Activated CD4-positive, alpha-beta T cell treated with anti-CD3 and anti-CD28 coated beads, Interleukin-2, amount 50 U/mL, for 24 hours (primary cell): ENCODE data around the gene ADAMTS2.

Experiments
- DNase-seq, 2 donors: peaks; one replicate each; pipeline ENCODE4 v3.0.0-alpha.2; 2020; ENCODE audit warnings: low read depth in 1 of 2, low spot score in 1 of 2

Gene ADAMTS2

DNA sequence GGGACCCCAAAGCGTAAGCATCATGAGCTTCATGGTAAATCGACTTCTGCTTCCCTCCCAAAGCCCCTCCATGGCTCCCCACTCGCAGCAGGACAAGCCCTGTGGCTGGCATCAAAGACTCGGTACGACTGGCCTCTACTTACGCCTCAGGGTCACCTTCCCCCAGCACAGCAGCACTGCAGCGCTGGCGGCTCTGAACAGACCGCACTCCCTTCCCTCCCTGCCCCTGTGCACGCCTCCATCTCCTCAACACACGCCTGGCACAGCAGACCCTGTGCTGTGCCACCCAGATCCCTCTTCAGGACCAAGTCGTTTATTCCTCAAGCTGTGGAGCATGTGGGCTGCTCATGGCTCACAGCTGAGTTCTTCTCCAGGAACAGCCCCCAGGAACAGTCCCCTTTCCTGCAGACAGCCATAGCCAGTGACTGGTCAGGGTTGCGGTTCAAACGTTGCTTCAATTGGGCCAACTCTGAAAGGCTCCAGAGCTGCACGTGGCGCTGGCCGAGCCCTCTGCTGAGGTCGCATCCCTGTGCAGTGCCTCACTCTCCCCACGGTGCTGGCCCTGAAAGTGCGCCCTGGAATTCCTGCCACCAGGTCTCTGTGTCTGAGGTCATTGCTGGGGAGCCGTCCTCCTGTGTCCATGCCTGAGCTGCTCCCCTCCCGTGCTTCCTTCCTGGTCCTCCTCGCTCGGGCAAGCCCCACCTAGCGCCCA, 197.1 kb downstream of the ADAMTS2 start:
- no peak for DNase-seq

DNA sequence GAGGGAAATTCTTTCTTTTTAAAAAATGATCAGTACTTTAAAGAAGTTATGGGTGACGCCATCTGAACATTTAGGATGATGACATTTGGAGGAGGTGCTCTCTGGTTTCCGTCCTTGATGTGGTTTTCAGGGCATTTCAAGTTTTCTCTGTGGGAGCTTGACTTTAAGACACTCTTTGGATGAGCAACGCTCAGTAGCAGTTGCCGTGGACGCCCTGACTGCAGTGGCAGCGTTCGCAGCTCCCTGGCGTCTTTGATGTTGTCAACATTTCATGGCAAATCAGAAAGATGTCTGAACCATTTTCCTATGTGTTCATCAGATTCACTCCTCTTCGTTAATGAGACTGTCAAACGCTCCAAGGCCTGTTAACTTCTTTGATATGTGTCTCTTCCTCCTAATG, 199.0 kb downstream of the ADAMTS2 start:
- DNase-seq: peak in 1 of 2 donors; percentile 59

DNA sequence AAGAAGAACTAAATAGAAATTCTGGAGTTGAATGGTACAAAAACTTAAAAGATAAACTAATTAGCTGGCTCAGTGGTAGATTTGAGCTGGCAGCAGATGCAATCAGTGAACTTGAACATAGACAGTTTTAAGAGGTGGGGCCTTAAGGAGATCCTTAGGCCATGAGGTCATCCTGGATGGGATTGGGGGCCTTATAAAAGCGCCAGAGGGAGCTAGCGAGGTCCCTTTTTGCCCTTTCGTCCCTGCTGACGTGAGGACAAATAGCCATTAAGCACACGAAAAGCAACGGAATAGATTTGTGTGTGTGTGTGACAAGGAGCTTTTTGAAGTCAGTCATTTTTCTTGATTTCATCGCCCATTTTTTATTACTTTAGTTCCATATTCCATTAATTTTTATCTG, 201.8 kb downstream of the ADAMTS2 start:
- DNase-seq: no peak

- peak in 1 of 2 donors; percentile 51 for DNase-seq
Observed at GRCh38 chr5:179142434-179143198, 202.6 kb downstream of the ADAMTS2 start.

DNA sequence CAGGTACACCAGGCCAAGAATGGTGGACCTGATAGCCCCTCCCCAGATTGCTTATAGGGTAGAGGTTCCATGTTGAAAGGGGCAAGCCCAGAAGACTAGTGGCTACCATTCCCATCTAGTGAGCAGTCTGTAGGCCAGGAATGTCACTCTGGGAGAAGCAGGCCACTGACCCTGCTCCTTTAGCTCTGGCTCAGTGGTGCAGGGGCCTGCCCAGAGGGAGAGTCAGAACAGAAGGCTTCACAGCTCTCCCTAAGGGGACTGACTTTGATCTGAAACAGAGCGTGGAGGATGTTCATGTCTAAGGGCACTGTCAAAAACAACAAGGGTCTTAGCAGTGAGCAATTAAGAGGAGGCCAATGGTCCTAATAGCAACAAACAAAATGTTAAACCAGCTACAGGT, 203.4 kb downstream of the ADAMTS2 start:
- DNase-seq: no peak

- no peak for DNase-seq
Observed at GRCh38 chr5:179140293-179140692, 205.0 kb downstream of the ADAMTS2 start.

GRCh38 chr5:179139936-179140235, 205.4 kb downstream of the ADAMTS2 start:
- no peak for DNase-seq

DNA sequence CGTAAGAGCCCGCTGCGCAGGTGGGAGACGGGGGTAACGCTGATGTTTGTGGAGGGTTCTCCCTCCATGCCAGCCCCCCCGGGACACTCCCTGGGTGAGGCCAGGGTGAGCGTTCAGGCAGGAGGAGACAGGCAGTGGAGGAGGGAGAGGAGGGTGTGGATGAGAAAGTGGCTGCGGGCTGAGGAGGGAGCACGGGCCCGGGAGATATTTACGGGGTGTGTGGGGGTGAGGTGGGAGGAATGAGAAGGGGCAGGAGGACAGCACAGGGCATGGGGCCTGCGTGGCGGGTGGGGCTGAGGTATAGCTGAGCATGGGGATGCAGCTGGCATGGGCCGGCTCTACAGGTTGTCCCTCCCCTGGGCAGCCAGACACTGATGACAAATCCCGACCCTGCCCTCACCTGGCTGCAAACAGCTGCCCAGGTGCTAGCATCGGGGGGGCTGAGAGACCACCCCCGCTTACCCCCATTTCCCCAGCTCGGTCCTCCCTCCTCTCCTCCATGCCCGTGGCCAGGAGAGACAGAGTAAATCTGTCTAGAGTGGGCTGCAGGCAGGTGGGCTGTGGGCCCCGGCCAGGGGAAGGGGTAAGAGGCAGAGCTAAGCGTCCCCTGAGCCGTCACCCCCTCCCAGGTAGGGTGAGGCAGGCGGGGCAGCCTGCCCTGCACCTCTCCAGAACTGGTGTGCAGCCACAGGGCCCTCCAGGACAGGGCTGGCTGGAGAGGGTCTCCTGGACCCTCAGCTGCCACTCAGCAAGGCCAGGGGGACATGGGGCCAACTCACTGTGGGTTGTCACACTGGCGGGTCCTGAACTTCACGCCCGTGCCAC, 205.9 kb downstream of the ADAMTS2 start:
- DNase-seq: no peak

DNA sequence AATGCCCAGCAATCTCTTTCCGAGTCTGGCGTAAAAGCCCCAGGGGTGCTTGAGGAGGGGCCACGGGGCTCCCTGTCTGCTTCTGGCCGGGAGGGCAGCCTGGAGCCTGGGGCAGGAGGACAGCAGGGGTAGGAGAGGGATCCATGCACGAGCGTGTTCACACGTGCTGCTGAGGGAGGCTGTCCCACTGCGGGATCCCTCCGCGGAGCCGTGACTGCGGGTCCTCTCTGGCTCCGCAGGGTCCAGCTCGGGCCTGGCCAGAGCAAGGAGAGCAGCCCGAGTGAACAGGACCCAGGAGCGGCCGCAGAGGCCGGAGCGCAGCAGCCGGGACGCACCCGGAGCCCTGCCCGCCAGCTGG, 206.7 kb downstream of the ADAMTS2 start:
- no peak for DNase-seq

- no peak for DNase-seq
Observed at GRCh38 chr5:179137643-179138567, 207.4 kb downstream of the ADAMTS2 start.

GRCh38 chr5:179137016-179137642, 208.1 kb downstream of the ADAMTS2 start:
- no peak for DNase-seq

DNA sequence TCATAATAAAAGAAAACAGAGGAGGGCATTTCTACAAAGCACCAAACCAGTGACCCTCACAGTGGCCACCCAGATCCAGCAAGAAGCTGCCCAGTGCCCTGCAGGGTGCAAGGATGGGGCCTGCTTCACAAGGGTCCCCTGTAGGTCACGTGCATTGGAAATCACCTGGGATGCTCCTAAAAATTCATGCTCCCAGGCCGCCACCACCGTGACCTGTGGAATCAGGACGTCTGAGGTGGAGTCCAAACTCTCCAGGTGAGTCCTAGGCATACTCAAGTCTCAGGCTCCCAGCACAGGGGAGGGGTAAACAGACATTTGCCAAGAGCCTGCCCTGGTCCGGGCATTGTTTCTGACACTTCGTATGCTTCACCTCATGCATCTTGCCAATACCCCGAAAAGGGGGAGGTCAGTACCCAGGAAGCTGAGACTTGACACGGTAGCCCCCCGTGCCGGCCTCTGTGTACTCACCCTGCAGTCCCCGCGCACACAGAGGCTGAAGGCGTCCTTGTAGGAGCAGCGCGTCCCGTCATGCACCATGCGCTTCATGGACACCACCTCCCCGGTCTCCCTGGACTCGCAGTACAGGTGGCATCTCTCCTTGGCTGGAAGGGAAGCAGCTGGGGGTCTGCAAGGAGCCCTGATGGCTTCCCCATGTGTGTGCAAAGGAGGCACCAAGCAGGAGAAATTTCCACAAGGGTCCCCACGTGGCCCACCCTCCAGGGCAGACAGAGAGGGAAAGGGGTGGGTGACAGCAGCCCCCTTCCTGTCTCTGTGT, 209.6 kb downstream of the ADAMTS2 start:
- no peak for DNase-seq

GRCh38 chr5:179135006-179135405, 210.3 kb downstream of the ADAMTS2 start:
- no peak for DNase-seq

DNA sequence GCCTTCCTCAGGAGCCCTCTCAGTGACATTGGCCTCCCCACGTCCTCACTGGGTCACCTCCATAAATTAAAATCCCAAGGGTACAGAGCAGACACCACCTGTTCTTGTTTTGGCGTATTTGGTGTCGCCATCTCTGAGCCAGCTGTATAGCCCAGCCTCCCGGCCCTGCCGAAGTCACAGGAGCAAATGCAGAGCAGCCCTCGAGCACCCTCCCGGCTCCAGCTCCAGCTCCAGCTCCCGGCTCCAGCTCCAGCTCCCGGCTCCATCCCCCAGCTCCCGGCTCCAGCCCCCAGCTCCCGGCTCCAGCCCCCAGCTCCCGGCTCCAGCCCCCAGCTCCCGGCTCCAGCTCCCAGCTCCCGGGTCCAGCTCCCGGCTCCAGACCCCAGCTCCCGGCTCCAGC, 210.8 kb downstream of the ADAMTS2 start:
- DNase-seq: no peak

- DNase-seq: no peak
Observed at GRCh38 chr5:179132586-179133355, 212.5 kb downstream of the ADAMTS2 start.

- no peak for DNase-seq
Observed at GRCh38 chr5:179131886-179132585, 213.2 kb downstream of the ADAMTS2 start.

DNA sequence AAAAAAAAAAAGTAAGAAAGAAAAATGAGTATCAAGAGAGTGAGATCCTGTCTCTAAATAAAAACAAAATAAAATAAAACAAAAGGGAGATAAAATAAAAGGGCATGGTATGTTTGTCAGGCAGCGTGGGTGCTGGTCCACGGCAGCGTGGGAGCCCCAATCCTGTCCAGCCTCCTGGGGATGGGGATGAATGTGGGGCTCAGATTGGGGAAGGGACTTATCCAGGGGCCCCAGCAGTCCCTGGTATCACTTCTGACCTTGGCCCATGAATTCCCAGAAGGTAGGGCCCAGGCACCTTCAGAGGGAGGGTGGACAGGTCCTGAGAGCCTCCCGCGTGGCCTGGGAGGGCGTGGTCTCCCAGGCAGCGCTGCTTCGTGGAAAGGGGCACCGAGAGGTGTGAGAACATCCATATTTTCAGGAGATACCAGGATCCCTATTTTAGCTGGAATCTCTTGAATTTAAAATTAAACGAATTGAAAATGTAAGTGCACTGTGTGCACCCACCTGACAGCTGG, 213.9 kb downstream of the ADAMTS2 start:
- no peak for DNase-seq

DNA sequence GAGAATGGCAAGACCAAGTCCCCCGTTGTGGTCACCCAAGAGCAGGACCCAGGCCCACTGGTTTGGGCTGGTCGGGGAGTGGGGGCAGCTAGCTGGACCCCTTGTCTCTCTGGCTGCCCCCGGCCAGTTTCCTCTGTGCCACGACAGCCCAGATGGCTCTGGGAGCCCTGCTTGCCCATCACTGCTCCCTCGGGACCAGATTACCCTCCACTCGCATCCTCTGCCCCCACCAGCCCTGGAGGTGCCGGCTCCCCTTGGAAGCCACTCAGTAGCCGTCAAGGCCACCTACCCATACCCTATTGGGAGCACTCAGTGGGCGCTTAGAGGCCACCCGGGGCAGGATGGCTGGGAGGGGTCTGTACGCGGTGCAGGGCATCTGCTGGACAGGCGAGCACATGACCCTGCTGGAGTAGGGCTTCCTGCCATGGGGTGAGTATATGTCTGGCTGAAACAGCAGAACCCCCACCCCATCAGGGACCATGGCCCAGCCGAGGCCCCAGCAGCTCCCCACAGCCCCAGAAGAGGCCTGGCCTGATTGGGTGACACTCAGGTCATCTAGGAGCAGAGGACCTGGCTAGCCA, 215.1 kb downstream of the ADAMTS2 start:
- DNase-seq: no peak
